HT1080 (cell line): ENCODE measurements around the gene BRPF3. TPM values are rescaled to one million over a fixed set of nuclear protein-coding genes. Genes with fewer than 3 reads are reported as not detected.
"Not testable (repeated sequence)": the region's sequence is repeated elsewhere in the genome, so short reads cannot be mapped to it uniquely, and the experiment has no call there.

Experiments
- DNase-seq: peaks from one replicate; pipeline ENCODE4 v3.0.0-alpha.2; 2015; ENCODE audit warnings: low read depth
- total RNA-seq: library from RNA; depleted of rRNA; stranded (reverse); fragments of >200 nt; shearing (Covaris generic); gene quantifications from 2 replicates; pipeline ENCODE4 v1.2.3, GENCODE V29; 2014

Gene BRPF3
- total RNA-seq, 1 experiment from 2014 or later, result 15.8 TPM

- DNase-seq, result no peak
These were observed 3.8 kb downstream of the BRPF3 start for GRCh38 chr6:36200154-36200891.

- no peak for DNase-seq
These were observed 4.6 kb downstream of the BRPF3 start for GRCh38 chr6:36200998-36201596.

GRCh38 chr6:36201612-36202011 is 5.1 kb downstream of the BRPF3 start:
- no peak for DNase-seq

GRCh38 chr6:36202101-36202500 is 5.6 kb downstream of the BRPF3 start:
- no peak for DNase-seq

- DNase-seq, result no peak
These were observed 7.7 kb downstream of the BRPF3 start for GRCh38 chr6:36204068-36204753.

DNA sequence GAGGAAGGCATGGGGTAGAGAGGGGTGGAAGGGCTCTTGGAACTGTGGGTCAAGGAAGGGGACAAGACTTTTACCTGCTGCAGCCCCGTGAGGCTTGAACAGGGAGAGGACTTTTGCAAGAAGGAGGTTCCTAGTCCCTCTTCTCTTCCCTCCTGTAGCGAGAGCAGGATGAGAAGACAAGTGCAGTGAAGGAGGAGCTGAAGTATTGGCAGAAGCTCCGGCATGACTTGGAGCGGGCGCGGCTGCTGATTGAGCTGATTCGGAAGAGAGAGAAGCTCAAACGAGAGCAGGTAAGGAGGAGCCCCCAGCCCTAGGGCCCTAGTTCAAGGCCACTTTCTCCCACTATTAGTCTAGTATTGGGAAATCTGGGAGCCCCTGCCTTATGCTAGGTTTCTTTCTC is 10.6 kb downstream of the BRPF3 start:
- DNase-seq, result no peak

DNA sequence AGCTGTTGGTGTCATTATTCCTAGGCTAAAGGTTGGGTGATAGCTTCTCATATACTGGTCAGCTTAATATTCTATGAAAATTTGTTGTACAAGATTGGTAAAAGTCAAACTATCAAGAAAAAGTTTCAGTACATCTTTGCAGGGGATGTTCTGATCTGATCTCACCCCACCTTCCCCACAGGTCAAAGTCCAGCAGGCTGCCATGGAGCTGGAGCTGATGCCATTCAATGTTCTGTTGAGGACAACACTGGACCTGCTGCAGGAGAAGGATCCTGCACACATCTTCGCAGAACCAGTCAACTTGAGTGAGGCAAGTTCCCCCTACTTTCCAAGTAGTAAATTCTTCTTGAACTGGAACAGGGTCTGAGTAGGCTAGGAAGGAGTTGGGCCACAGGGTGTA is 13.1 kb downstream of the BRPF3 start:
- DNase-seq, result no peak

GRCh38 chr6:36210182-36210581 is 13.6 kb downstream of the BRPF3 start:
- DNase-seq, result no peak

GRCh38 chr6:36210886-36211595 is 14.5 kb downstream of the BRPF3 start:
- no peak for DNase-seq

- peak; percentile 21 for DNase-seq
These were observed 20.0 kb downstream of the BRPF3 start for GRCh38 chr6:36216559-36216958.

DNA sequence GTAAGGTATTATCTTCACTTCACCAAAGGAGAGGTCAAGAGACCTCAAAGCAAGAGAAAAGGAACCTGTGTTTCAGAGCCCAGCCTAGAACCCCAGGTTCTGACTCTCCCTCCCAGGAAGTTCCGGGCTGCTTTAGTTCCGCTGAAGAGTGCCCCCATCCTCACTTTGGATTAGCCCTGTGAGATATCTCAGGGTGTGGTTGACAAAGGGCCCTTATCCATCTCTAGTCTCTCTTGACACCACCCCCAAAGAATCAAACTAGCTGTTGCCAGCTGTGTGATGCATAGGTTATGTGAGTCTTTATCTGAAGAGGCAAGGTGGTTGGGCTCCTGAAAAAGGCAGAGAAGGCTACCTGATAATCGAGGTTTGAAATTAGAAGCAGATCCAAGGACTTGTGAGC is 20.6 kb downstream of the BRPF3 start:
- no peak for DNase-seq

DNA sequence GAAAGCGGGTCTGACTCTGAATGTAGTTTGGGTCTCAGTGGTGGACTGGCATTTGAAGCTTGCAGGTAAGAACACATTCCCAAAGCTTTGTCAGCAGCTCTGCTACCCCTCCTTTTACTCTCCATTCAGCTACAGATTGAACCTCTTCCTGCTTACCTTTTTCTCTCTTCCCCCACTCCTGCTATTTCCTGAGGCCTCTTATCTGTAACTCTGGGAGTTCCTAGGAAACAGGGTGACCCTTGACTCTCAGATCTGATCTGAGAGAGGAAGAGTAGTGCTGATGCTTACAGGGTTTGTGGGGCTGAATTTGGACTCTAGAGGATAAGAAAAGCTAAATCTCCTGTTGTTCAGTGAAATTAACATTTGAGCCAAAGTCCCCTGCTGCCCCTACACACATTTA is 21.4 kb downstream of the BRPF3 start:
- DNase-seq, result no peak

GRCh38 chr6:36218516-36218915 is 22.0 kb downstream of the BRPF3 start:
- not testable (repeated sequence) for DNase-seq

DNA sequence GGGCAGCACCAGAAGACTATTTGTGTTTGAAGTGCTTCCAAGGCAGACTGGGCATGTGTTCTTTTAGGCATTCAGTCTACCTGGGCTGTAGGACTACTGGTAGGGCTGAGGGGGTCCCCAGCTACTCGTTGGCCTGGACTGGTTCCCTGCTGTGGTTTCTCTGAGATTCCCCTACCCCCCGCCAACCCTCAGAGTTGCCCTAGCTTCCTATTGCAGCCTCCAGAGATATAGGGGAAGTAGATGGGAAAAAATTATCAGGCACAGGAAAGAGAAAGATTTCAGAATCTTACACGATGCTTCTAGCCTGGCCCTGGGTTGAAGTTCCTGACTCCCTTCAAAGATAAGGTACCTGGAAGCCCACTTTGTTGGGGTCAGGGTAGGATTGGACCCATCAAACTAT is 22.5 kb downstream of the BRPF3 start:
- no peak for DNase-seq

DNA sequence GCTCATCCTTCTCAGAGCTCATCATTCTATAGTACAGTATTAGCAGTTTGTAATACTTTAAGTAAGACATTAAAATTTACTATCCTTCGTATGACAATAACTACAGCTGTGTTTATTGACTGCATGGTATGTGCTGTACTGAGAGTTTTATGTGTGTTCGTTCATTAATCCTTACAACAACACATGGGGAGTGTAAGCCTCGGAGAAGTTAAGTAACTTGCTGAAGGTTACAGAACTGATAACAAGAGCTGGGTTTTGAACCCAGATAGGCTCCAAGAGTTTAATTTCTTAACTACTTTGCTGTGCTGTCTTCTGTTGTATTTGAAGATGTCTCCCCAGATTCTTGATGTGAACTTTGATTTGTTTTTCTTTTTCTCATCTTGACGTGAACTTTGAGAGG is 23.7 kb downstream of the BRPF3 start:
- no peak for DNase-seq

GRCh38 chr6:36221674-36222073 is 25.1 kb downstream of the BRPF3 start:
- DNase-seq, result no peak

DNA sequence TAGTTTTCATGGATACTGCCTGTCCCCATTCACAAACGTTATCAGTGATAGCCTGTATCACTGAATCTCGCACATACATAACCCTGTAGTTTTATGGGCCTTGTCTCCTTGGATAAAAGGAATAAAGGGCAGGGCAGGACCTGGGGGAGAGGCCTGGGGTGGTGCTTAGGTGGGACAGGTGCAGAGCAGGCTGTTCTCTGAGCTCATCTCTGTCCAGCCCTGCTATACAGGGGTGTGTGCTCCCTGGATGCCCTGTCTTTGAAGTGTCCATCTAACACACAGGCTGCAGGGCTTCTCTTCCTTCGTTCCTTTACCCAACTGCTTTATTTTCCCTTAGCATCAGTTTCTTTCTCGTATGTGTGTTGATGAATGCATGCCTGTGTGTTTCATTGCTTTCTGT is 26.4 kb downstream of the BRPF3 start:
- no peak for DNase-seq

DNA sequence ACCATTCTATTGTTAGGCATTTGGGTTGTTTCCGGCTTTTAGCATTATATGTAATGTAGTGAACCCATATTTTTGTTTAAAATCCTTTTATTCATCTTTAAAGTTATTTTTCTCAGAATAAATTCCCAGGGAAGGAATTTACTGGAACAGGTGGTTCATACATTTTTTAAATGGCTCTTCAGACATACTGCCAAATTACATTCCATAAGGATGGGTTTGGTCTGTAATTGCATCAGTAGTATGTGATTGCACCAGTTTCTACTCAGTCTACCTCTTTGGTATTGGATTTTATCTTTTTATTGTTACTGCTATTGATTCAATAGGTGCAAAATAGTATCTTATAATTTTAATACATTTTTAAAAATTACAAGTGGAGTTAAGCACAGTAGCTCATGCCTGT is 27.2 kb downstream of the BRPF3 start:
- no peak for DNase-seq

DNA sequence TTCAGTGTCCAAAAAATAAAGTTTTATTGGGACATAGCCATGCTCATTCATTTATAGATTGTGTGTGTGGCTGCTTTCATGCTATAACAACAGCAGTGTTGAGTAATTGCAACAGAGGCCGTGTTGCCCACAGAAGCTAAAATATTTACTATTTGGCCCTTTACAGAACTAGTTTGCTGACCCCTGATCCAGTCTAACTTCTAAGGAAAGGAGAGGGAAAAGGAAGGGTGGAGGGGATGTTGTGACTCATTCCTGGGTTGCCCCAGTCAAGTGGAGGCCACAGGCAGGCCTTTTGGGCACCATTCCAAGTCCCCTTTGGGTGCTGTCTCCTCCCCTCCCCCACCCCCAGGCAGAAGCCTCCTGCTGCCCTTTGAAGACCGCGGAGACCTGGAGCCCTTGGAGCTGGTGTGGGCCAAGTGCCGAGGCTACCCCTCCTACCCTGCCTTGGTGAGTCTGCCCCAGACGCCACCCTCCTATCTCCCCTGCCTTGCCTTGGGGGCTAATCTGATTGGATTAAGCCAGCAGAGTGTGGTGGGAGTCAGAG is 28.4 kb downstream of the BRPF3 start:
- peak; percentile 21 for DNase-seq

GRCh38 chr6:36226438-36227047 is 30.0 kb downstream of the BRPF3 start:
- DNase-seq, result no peak
